Uterus (tissue), 4 donors: Measurements from ENCODE around the gene PRSS21. TPM values are rescaled to one million over a fixed set of nuclear protein-coding genes. Genes with fewer than 3 reads are reported as not detected.

Source experiments
- DNase-seq, 2 donors: peaks; one replicate each; pipeline ENCODE4 v3.0.0-alpha.2; 2019 to 2020
- H3K27ac ChIP-seq, 2 donors: fragments of 200-600 bp; sonication (generic); 1 replicate in 1 of 2; 2 replicates in 1 of 2; pipeline ENCODE4 v1.5.1; 2016 to 2018
- H3K27me3 ChIP-seq, 2 donors: fragments of 200-600 bp; sonication (generic); one replicate each; pipeline ENCODE4 v1.5.1; 2018 to 2019; ENCODE audit warnings: control low read depth in 1 of 2
- H3K36me3 ChIP-seq, 2 donors: fragments of 200-600 bp; sonication (generic); one replicate each; pipeline ENCODE4 v1.5.1; 2019; ENCODE audit warnings: control low read depth in 1 of 2
- H3K4me1 ChIP-seq, 2 donors: fragments of 200-600 bp; sonication (generic); one replicate each; pipeline ENCODE4 v1.5.1; 2018 to 2019; ENCODE audit warnings: control low read depth in 1 of 2
- H3K4me3 ChIP-seq, 2 donors: fragments of 200-600 bp; sonication (generic); 1 replicate in 1 of 2; 2 replicates in 1 of 2; pipeline ENCODE4 v1.5.1; 2018 to 2019; ENCODE audit warnings: mild to moderate bottlenecking in 1 of 2
- H3K9me3 ChIP-seq, 2 donors: fragments of 200-600 bp; sonication (generic); one replicate each; pipeline ENCODE4 v1.5.1; 2019; ENCODE audit warnings: control low read depth in 1 of 2
- CTCF ChIP-seq, 4 experiments: fragments of 200-600 bp in 2 of 4; fragments of 450-650 bp in 2 of 4; sonication (generic) in 2 of 4; IDR thresholded peaks; one replicate each; pipeline ENCODE4 v1.5.1; 2016 to 2019; ENCODE audit warnings: antibody characterized with exemption in 4 of 4, mild to moderate bottlenecking in 2 of 4, moderate library complexity in 1 of 4
- POLR2A ChIP-seq, 2 donors: fragments of 450-650 bp; IDR thresholded peaks; one replicate each; pipeline ENCODE4 v1.6.1; 2016; ENCODE audit warnings: antibody characterized with exemption in 2 of 2, mild to moderate bottlenecking in 1 of 2, moderate library complexity in 1 of 2
- intact Hi-C: fragments of 100-400 bp; cut with DNase I; formaldehyde crosslinking; loops from one replicate; pipeline ENCODE4 v1.15.1; 2023; ENCODE audit warnings: low total_unique reads
- total RNA-seq, 4 donors: library from RNA; depleted of rRNA in 3 of 4; stranded (reverse); fragments of >200 nt in 3 of 4; gene quantifications; one replicate each; pipeline versions ENCODE4 v1.1.0 to v1.2.4, GENCODE V29; 2014 to 2023
- donor health status: DM: yes; HTN: yes; CAD: no.

PRSS21 gene
- total RNA-seq, 4 donors from 2014 or later, result not detected

DNA sequence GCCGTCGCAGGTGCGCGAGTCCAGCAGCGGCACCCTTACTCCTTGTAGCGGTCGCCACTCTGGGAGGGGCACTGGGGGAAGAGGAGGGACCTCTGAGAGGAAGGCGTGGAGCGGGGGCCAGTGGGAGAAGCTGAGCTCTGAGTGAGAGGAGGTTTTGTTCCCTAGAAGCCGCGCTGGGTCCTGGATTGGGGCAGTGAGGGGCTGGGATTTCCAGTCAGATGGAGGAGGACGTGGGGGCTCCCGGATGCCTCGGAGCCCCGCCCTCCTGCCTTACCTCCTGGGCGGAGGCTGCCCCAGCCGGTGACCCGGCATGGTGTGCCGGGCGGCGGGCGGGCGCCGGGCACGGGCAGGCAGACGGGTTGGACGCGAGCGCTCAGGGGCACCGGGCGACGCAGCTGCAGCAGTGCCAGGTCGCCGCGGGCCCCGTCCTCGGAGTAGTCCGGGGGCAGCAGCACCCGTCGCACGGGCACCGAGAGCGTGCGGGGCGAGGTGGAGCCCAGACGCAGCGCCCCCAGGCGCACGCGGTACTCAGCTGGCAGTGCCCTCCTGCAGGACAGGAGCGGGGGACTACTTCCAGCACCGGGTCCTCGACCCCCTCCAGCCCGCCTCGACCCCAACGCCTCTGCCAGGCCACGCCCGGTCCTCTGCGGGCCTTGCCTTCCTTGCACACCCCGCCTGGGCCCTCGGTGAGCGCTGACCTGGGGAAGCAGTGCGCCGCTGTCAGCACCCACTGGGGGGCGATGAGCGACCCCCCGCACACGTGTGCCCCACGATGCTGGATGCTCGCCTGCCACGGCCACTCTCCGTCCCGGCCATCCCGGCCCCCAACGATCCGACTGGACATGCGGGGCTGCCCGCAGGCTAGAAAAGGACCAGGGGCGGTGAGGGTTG is 31.7 kb upstream of the PRSS21 start:
- TF ChIP-seq POLR2A (IDR thresholded peaks at IDR 0.05) (no peak), CTCF (IDR thresholded peaks at IDR 0.05) (no peak)
- peaks cover 6 to 22% of the 10 kb centered on the region in 2 donors for H3K27me3 ChIP-seq
- H3K4me3 ChIP-seq, result peak overlapping the region in 1 of 2 donors; percentile 15
- no peaks in the 10 kb centered on the region for H3K9me3 ChIP-seq
- no peak overlapping the region for H3K27ac ChIP-seq
- H3K4me1 ChIP-seq, result no peaks in the 10 kb centered on the region
- no peaks in the 10 kb centered on the region for H3K36me3 ChIP-seq
- DNase-seq, result peak in 1 of 2 donors; percentile 13
- intact Hi-C loops, result no loop called here

- Histone ChIP-seq H3K27me3 (peaks cover 6 to 22% of the 10 kb centered on the region in 2 donors), H3K36me3 (no peaks in the 10 kb centered on the region), H3K9me3 (no peaks in the 10 kb centered on the region), H3K27ac (no peak overlapping the region), H3K4me1 (no peaks in the 10 kb centered on the region), H3K4me3 (no peak overlapping the region)
- no peak for DNase-seq
- TF ChIP-seq CTCF (IDR thresholded peaks at IDR 0.05) (no peak), POLR2A (IDR thresholded peaks at IDR 0.05) (no peak)
- intact Hi-C loops, result no loop called here
Measured at GRCh38 chr16:2786061-2786825, 30.8 kb upstream of the PRSS21 start.

DNA sequence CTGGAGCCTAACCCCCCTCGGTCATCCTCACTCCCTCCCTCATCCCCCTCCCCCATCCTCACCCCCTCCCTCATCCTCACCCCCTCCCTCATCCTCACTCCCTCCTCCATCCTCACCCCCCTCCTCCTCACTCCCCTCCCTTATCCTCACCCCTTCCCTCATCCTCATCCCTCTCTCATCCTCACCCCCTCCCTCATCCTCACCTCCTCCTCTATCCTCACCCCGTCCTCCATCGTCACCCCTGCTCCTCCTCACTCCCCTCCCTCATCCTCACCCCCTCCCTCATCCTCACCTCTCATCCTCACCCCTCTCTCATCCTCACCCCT is 30.2 kb upstream of the PRSS21 start:
- Histone ChIP-seq H3K4me1 (no peaks in the 10 kb centered on the region), H3K36me3 (no peaks in the 10 kb centered on the region), H3K4me3 (no peak overlapping the region), H3K9me3 (no peaks in the 10 kb centered on the region), H3K27ac (no peak overlapping the region), H3K27me3 (peaks cover 6 to 22% of the 10 kb centered on the region in 2 donors)
- no peak for DNase-seq
- intact Hi-C loops, result no loop called here
- no peak for TF ChIP-seq POLR2A (IDR thresholded peaks at IDR 0.05)
- no peak for TF ChIP-seq CTCF (IDR thresholded peaks at IDR 0.05)

DNA sequence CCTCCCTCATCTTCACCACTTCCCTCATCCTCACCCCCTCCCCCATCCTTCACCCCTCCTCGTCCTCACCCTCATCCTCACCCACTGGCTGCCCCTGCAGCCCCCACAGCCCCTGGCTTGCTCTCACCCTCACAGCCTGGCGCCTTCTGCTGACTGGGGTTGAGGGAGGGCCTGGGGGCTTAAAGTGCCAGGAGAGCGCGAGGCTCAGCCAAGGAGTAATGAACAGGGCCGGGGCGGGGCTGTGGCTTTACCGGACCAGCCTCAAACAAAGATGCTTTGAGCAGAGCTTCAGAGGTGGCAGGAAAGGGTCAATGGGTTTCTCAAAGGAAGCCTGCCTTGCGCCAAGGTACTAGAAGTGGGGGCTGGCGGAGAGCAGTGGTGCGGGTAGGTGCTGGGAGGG is 29.6 kb upstream of the PRSS21 start, which contains the start of gene PRSS33:
Gene PRSS33 (minus strand): TSS at position 155 of the 400 bp plus-strand sequence. CDS start 1,013 bp downstream, outside the sequence.
- intact Hi-C loops, result no loop called here
- no peaks in the 10 kb centered on the region for H3K36me3 ChIP-seq
- H3K9me3 ChIP-seq, result no peaks in the 10 kb centered on the region
- no peaks in the 10 kb centered on the region for H3K4me1 ChIP-seq
- TF ChIP-seq CTCF (IDR thresholded peaks at IDR 0.05) (no peak), POLR2A (IDR thresholded peaks at IDR 0.05) (no peak)
- DNase-seq, result no peak
- no peak within 1 kb of the TSS for H3K4me3 ChIP-seq
- peaks cover 6 to 22% of the 10 kb centered on the region in 2 donors for H3K27me3 ChIP-seq
- no peak within 1 kb of the TSS for H3K27ac ChIP-seq

GRCh38 chr16:2787961-2788360 is 29.1 kb upstream of the PRSS21 start:
- DNase-seq, result no peak
- intact Hi-C loops, result no loop called here
- Histone ChIP-seq H3K4me3 (no peak overlapping the region), H3K4me1 (no peaks in the 10 kb centered on the region), H3K27ac (no peak overlapping the region), H3K9me3 (no peaks in the 10 kb centered on the region), H3K27me3 (peaks cover 6 to 22% of the 10 kb centered on the region in 2 donors), H3K36me3 (no peaks in the 10 kb centered on the region)
- no peak for TF ChIP-seq CTCF (IDR thresholded peaks at IDR 0.05)
- TF ChIP-seq POLR2A (IDR thresholded peaks at IDR 0.05), result no peak
